NB4 (cell line): Measurements from ENCODE around the gene RNF130.

Experiments
- DNase-seq: peaks from one replicate; pipeline ENCODE4 v3.0.0; 2010; ENCODE audit warnings: low read depth
- H3K4me3 ChIP-seq: one replicate; pipeline ENCODE4 v1.5.1; 2011; ENCODE audit warnings: mild to moderate bottlenecking, low read depth, low read length, moderate library complexity
- CTCF ChIP-seq: IDR thresholded peaks from one replicate; pipeline ENCODE4 v1.5.1; 2012; ENCODE audit warnings: low read depth, low read length
- MYC ChIP-seq: IDR thresholded peaks from 2 replicates; pipeline ENCODE4 v1.6.1; 2011; ENCODE audit warnings: low read depth, low read length
- POLR2A ChIP-seq: IDR thresholded peaks from 2 replicates; pipeline ENCODE4 v1.6.1; 2011; ENCODE audit warnings: mild to moderate bottlenecking; ENCODE audit not compliant: insufficient read length; ENCODE audit errors: extremely low read depth
- TF ChIP-seq, protein P1 (sequence below): IDR thresholded peaks from 2 replicates; pipeline ENCODE4 v1.6.1; 2011; ENCODE audit warnings: low read depth, low read length

The RNF130 gene

GRCh38 chr5:180117000-180117725, 45.6 kb upstream of the RNF130 start:
- DNase-seq, result no peak
- H3K4me3 ChIP-seq, result no peak overlapping the region
- TF ChIP-seq MYC (no peak), POLR2A (no peak), CTCF (no peak)
- TF ChIP-seq, protein P1, sequence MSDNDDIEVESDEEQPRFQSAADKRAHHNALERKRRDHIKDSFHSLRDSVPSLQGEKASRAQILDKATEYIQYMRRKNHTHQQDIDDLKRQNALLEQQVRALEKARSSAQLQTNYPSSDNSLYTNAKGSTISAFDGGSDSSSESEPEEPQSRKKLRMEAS, result no peak

- DNase-seq, result no peak
- TF ChIP-seq CTCF (no peak), POLR2A (no peak), MYC (no peak)
- TF ChIP-seq, protein P1, result no peak
- H3K4me3 ChIP-seq, result no peak overlapping the region
Observed at GRCh38 chr5:180116077-180116999, 44.8 kb upstream of the RNF130 start.

DNA sequence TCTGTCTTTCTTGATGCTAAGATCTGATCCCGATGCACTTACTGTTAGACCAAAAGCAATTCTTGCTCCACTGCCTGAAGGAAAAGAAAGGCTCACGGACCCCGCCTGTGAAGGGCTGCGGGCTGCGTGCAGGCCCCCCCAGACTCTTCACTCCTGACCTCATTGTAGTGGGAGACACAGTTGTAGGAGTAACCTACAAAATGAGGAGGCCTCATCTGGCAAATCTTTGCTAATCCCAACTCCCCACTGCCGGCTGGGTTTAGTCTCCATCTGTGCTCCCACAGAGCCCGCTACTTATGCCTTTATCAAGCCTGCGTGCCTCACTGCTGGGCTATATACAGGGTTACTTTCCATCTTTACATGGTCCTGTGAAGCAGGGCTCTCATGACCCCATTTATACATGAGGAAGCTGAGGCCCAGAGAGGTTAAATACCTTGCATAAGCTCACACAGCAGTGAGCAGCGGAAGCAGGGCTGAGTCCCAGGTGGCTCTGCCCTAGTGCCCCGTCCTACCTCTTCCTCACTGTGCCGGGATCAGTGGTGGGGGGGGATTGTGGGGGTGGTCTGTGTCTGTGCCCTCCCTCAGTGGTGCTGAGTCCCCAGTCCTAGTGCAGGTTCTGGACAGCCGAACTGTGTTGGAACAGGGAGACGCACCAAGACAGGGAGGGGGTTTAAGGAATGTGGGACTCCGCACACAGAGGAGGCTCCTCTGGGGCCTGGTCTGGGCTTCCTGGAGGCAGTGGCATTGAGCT, 43.9 kb upstream of the RNF130 start:
- no peak overlapping the region for H3K4me3 ChIP-seq
- TF ChIP-seq, protein P1, result no peak
- TF ChIP-seq MYC (no peak), CTCF (no peak), POLR2A (no peak)
- no peak for DNase-seq

DNA sequence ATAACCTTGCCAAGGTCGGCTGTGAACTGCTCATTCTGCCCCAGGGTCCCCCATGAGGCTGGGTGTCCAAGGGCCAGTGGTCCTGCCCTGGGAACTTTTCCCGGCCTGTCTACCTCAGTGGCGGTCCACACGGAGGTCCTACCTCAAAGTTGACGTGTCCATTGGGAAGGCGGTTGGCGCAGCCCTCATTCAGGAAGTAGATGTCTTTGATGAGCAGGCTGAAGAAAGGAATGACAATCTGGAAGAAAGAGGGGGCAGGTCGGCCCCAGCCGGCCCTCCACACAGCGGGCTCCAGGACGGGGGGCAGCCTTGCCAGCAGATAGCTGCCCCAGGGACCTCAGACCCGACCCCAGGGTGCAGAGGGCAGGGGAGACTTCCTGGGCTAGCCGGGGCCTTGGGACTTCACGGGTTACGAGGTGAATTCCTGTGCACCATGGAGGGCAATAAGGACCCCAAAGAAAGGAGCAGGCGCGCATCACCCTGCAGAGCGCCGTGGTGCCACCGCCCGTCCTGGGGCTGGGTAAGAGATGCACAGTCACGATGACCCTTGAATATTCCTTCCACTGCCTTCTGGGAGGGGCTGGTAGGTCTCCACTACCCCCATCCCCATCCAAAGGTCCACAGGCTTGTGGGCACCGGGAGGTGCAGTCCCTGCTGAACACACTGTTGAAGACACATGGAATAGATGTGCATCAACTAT, 42.9 kb upstream of the RNF130 start:
- no peak for TF ChIP-seq MYC
- TF ChIP-seq, protein P1, result no peak
- H3K4me3 ChIP-seq, result no peak overlapping the region
- no peak for DNase-seq

DNA sequence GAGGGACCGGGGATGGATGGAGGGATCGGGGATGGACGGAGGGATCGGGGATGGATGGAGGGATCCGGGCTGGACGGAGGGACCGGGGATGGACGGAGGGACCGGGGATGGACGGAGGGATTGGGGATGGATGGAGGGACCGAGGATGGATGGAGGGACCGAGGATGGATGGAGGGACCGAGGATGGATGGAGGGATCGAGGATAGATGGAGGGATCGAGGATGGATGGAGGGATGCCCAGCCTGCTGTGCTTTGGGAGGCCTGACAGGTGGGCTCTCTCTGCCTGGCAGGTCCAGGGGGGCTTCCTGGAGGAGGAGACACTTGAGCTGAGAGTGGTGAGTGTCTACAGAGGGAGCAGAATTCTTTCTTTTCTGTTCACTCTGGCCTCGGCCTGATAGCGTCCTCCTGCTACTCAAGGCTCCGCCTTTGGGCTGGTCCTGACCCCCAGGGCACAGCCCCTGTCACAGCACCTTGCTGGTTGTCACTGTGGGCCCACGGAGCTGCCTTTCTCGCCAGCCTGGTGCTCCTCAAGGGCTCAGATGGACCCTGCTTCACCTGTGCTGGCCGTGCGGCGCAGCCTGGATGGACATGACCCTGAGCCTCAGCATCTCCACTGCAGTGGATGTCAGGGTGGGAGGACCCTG, 42.2 kb upstream of the RNF130 start:
- H3K4me3 ChIP-seq, result no peak overlapping the region
- DNase-seq, result no peak
- TF ChIP-seq MYC (no peak), POLR2A (no peak), CTCF (no peak)
- TF ChIP-seq, protein P1, result no peak
